Adrenal gland (tissue), 5 donors: ENCODE data around the gene DSCAML1.

Experiments
- CTCF ChIP-seq, 6 experiments: fragments of 450-650 bp in 4 of 6; fragments of 200-600 bp in 2 of 6; sonication (generic) in 1 of 6; IDR thresholded peaks; 1 replicate in 5 of 6; 2 replicates in 1 of 6; pipeline versions ENCODE4 v1.5.1 to v1.8.0; 2016 to 2021; ENCODE audit warnings: antibody characterized with exemption in 6 of 6, mild to moderate bottlenecking in 2 of 6, moderate library complexity in 1 of 6
- POLR2A ChIP-seq, 2 donors: fragments of 450-650 bp; IDR thresholded peaks; one replicate each; pipeline ENCODE4 v1.6.1; 2017; ENCODE audit warnings: antibody characterized with exemption in 2 of 2, mild to moderate bottlenecking in 2 of 2, moderate library complexity in 1 of 2
- donor health status: DM: no; HTN: no; CAD: no.

DNA sequence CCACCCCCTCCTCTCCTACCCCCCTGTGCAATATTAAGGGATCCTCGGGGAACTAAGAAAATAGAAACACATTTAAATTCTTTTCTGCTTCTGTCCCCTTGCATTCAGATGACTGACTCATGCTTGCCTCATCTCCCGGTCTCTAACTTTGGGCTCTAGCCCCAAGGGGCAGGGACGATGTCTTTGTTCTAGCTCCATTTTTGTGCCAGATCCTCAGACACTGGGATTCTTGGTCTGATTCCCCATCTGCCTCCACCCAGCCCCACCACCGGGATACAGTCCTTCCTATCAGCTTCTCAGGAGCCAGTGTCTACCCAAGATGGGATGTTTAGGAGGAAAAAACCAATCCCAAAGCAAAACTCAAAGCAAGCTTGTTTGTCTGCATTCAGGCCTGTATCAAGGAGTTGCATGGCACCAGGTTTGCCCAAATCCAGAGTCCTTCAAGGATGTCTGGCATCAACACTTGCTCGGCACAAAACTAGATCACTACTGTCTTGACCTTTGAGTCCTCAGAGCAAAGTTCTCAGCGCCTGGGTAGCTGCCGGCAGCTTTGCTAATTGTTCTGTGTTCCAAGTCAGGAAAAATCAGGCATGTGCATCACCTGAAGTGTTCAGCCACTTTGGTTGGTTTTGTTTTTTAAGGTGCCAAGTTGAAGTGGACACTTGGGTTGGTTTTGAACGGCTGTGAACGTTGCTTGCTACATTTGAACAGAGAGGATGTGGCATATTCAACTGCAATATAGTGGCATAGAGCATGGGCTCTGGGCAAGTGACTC lies 212.8 kb downstream of the DSCAML1 start:
- TF ChIP-seq CTCF (IDR thresholded peaks at IDR 0.05) (no peak), POLR2A (IDR thresholded peaks at IDR 0.05) (no peak)
